GM23338 (cell line): ENCODE results near the gene ZNF398. TPM values are rescaled to one million over a fixed set of nuclear protein-coding genes. Genes with fewer than 3 reads are reported as not detected.

Experiments
- ATAC-seq: fragments of 200-7000 bp; cut with Tn5 transposase; 3 replicates; pipeline ENCODE4 v1.9.1; 2020
- DNase-seq: peaks from one replicate; pipeline ENCODE4 v3.0.0-alpha.2; 2015; ENCODE audit warnings: low spot score
- H2AFZ ChIP-seq: fragments of 200-600 bp; sonication (generic); 2 replicates; pipeline ENCODE4 v1.8.0; 2016; ENCODE audit warnings: antibody characterized with exemption, mild to moderate bottlenecking, moderate library complexity
- H3F3A ChIP-seq: fragments of 200-600 bp; sonication (generic); replicated peaks from 2 replicates; pipeline ENCODE4 v1.8.0; 2017; ENCODE audit warnings: antibody characterized with exemption, mixed run types, low read depth
- H3K27ac ChIP-seq: fragments of 200-600 bp; sonication (generic); 2 replicates; pipeline ENCODE4 v1.6.1; 2016; ENCODE audit warnings: low read depth
- H3K27me3 ChIP-seq: fragments of 200-600 bp; sonication (generic); 2 replicates; pipeline ENCODE4 v1.8.0; 2016; ENCODE audit warnings: mild to moderate bottlenecking, mixed run types, moderate library complexity; ENCODE audit not compliant: insufficient read depth
- H3K36me3 ChIP-seq: fragments of 200-600 bp; sonication (generic); 2 replicates; pipeline ENCODE4 v1.8.0; 2016; ENCODE audit warnings: mild to moderate bottlenecking; ENCODE audit not compliant: insufficient read depth
- H3K4me1 ChIP-seq: fragments of 200-600 bp; sonication (generic); 2 replicates; pipeline ENCODE4 v1.8.0; 2016; ENCODE audit warnings: mild to moderate bottlenecking, moderate library complexity; ENCODE audit not compliant: insufficient read depth
- H3K4me2 ChIP-seq: fragments of 200-600 bp; sonication (generic); 2 replicates; pipeline ENCODE4 v1.7.1; 2017; ENCODE audit warnings: mixed run types
- H3K4me3 ChIP-seq: fragments of 200-600 bp; sonication (generic); 2 replicates; pipeline ENCODE4 v1.6.1; 2016; ENCODE audit warnings: mixed run types
- H3K79me2 ChIP-seq: fragments of 200-600 bp; sonication (generic); replicated peaks from 2 replicates; pipeline ENCODE4 v1.8.0; 2017; ENCODE audit warnings: mild to moderate bottlenecking; ENCODE audit not compliant: insufficient read depth
- H3K9me2 ChIP-seq: fragments of 200-600 bp; sonication (generic); 2 replicates; pipeline ENCODE4 v1.8.0; 2017; ENCODE audit not compliant: insufficient read depth
- H4K20me1 ChIP-seq: fragments of 200-600 bp; sonication (generic); replicated peaks from 2 replicates; pipeline ENCODE4 v1.8.0; 2017; ENCODE audit warnings: mild to moderate bottlenecking; ENCODE audit not compliant: insufficient read depth
- H3K27ac Mint-ChIP-seq: 2 replicates; pipeline ENCODE4 v1.8.0; 2020; ENCODE audit warnings: inconsistent platforms, mild to moderate bottlenecking, moderate library complexity, mixed read lengths
- H3K27me3 Mint-ChIP-seq: 3 replicates; pipeline ENCODE4 v1.8.0; 2022; ENCODE audit warnings: low read depth, mild to moderate bottlenecking, moderate library complexity, mixed read lengths, inconsistent platforms; ENCODE audit not compliant: insufficient read depth, poor library complexity
- H3K36me3 Mint-ChIP-seq: 3 replicates; pipeline ENCODE4 v1.8.0; 2021; ENCODE audit warnings: low read depth, mild to moderate bottlenecking, inconsistent platforms, moderate library complexity, mixed read lengths
- H3K4me1 Mint-ChIP-seq: 3 replicates; pipeline ENCODE4 v1.8.0; 2020; ENCODE audit warnings: mild to moderate bottlenecking, inconsistent platforms, mixed read lengths
- H3K4me3 Mint-ChIP-seq: 3 replicates; pipeline ENCODE4 v1.8.0; 2021; ENCODE audit warnings: moderate library complexity, mild to moderate bottlenecking, inconsistent platforms, mixed read lengths
- H3K9me3 Mint-ChIP-seq: 3 replicates; pipeline ENCODE4 v1.8.0; 2020; ENCODE audit warnings: moderate library complexity, mild to moderate bottlenecking, inconsistent platforms, mixed read lengths
- CREB1 ChIP-seq: fragments of 250-450 bp; sonication (Bioruptor Pico); IDR thresholded peaks from 2 replicates; pipeline ENCODE4 v1.5.0; 2020; ENCODE audit warnings: low read depth, mild to moderate bottlenecking, moderate library complexity
- EZH2phosphoT487 ChIP-seq: fragments of 200-600 bp; sonication (generic); IDR thresholded peaks from one replicate; pipeline ENCODE4 v1.8.1; 2018; ENCODE audit warnings: antibody characterized with exemption; ENCODE audit not compliant: unreplicated experiment
- JUNB ChIP-seq: IDR thresholded peaks from one replicate; pipeline ENCODE4 v1.6.1; 2016; ENCODE audit warnings: antibody characterized with exemption; ENCODE audit not compliant: unreplicated experiment
- polyA plus RNA-seq: library from polyadenylated mRNA; unstranded; fragments of >200 nt; fragmentation: Nextera tagmentation; extraction: Ambion mirVana; gene quantifications from 2 replicates; pipeline ENCODE4 v1.2.1, GENCODE V29; 2016
- total RNA-seq: library from RNA; depleted of rRNA; stranded (reverse); fragments of >200 nt; shearing (Covaris generic); gene quantifications from 2 replicates; pipeline ENCODE4 v1.2.3, GENCODE V29; 2014
- TF ChIP-seq, protein P1 (sequence below), 2 experiments: fragments of 200-600 bp in 1 of 2; sonication (generic) in 1 of 2; conservative IDR thresholded peaks; 2 replicates each; pipeline versions ENCODE4 v1.5.1 to v1.6.1; 2016 to 2017; ENCODE audit warnings: antibody characterized with exemption in 2 of 2, low read depth in 2 of 2, mild to moderate bottlenecking in 2 of 2, moderate library complexity in 1 of 2

The ZNF398 gene
- total and polyA plus RNA-seq, 2 experiments from 2014 or later = 20.7 to 99.6 TPM

- TF ChIP-seq, protein P1, sequence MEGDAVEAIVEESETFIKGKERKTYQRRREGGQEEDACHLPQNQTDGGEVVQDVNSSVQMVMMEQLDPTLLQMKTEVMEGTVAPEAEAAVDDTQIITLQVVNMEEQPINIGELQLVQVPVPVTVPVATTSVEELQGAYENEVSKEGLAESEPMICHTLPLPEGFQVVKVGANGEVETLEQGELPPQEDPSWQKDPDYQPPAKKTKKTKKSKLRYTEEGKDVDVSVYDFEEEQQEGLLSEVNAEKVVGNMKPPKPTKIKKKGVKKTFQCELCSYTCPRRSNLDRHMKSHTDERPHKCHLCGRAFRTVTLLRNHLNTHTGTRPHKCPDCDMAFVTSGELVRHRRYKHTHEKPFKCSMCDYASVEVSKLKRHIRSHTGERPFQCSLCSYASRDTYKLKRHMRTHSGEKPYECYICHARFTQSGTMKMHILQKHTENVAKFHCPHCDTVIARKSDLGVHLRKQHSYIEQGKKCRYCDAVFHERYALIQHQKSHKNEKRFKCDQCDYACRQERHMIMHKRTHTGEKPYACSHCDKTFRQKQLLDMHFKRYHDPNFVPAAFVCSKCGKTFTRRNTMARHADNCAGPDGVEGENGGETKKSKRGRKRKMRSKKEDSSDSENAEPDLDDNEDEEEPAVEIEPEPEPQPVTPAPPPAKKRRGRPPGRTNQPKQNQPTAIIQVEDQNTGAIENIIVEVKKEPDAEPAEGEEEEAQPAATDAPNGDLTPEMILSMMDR (conservative IDR thresholded peaks at IDR 0.05; ENCODE audit: low read depth in 2 of 2) = no peak
- TF ChIP-seq EZH2phosphoT487 (no peak), JUNB (no peak), CREB1 (no peak)
Observed at GRCh38 chr7:149196151-149196704, 49.0 kb downstream of the ZNF398 start (continued).

GRCh38 chr7:149196705-149197171 lies 49.5 kb downstream of the ZNF398 start:
- no peaks in the 10 kb centered on the region for H3K27me3 ChIP-seq
- H3K9me3 Mint-ChIP-seq = no peaks in the 10 kb centered on the region; the same call in 2 of the 3 replicates
- peak overlapping the region; percentile 96 for H3K4me2 ChIP-seq
- H3K79me2 ChIP-seq = peaks cover 35% of the 10 kb centered on the region
- peaks cover 13% of the 10 kb centered on the region for H3K27me3 Mint-ChIP-seq
- H3K27ac ChIP-seq = no peak overlapping the region
- peaks cover 14% of the 10 kb centered on the region for H3K4me1 Mint-ChIP-seq
- TF ChIP-seq, protein P1 (conservative IDR thresholded peaks at IDR 0.05; ENCODE audit: low read depth in 2 of 2) = peak in 1 of 2 experiments; percentile 7; a peak in 1 of 4 replicates
- TF ChIP-seq EZH2phosphoT487 = no peak
- H4K20me1 ChIP-seq = peaks cover 23% of the 10 kb centered on the region
- no peaks in the 10 kb centered on the region for H3K9me2 ChIP-seq
- DNase-seq (peak; percentile 34), ATAC-seq (peak; percentile 25)
- H3K36me3 Mint-ChIP-seq = peaks cover 45% of the 10 kb centered on the region
- H3F3A ChIP-seq = peaks cover 20% of the 10 kb centered on the region; the same call in 1 of the 2 replicates
- peak overlapping the region; percentile 85; the same call in 1 of the 2 replicates for H3K27ac Mint-ChIP-seq
- H3K4me3 ChIP-seq = peak overlapping the region; percentile 95
- H3K36me3 ChIP-seq = peaks cover 34% of the 10 kb centered on the region
- peak overlapping the region; percentile 89 for H3K4me3 Mint-ChIP-seq
- H2AFZ ChIP-seq = no peak overlapping the region
- H3K4me1 ChIP-seq = 0 out of 2 replicates have a peak, but pooled peaks cover 6% of the 10 kb centered on the region

GRCh38 chr7:149197675-149198074 lies 50.4 kb downstream of the ZNF398 start:
- H3K36me3 ChIP-seq = peaks cover 35% of the 10 kb centered on the region
- peaks cover 55% of the 10 kb centered on the region for H3K36me3 Mint-ChIP-seq

More at GRCh38 chr7:149197675-149198074, 50.4 kb downstream of the ZNF398 start:
- no peak for DNase-seq
- Histone ChIP-seq H3F3A (peaks cover 20% of the 10 kb centered on the region; the same call in 1 of the 2 replicates), H3K27ac (no peak overlapping the region), H3K27me3 (no peaks in the 10 kb centered on the region), H4K20me1 (peaks cover 25% of the 10 kb centered on the region), H3K4me1 (0 out of 2 replicates have a peak, but pooled peaks cover 6% of the 10 kb centered on the region), H3K4me2 (no peak overlapping the region), H3K9me2 (no peaks in the 10 kb centered on the region), H3K4me3 (no peak overlapping the region; the same call in 1 of the 2 replicates), H3K79me2 (peaks cover 42% of the 10 kb centered on the region), H2AFZ (no peak overlapping the region)
- no peak overlapping the region for H3K27ac Mint-ChIP-seq
- ATAC-seq = no peak
- H3K4me3 Mint-ChIP-seq = peak overlapping the region; percentile 89; the same call in 1 of the 3 replicates
- H3K9me3 Mint-ChIP-seq = no peaks in the 10 kb centered on the region; the same call in 2 of the 3 replicates
- H3K4me1 Mint-ChIP-seq = peaks cover 14% of the 10 kb centered on the region
- no peak for TF ChIP-seq EZH2phosphoT487
- H3K27me3 Mint-ChIP-seq = peaks cover 13% of the 10 kb centered on the region
